ENCODE results near the gene COBL.

DNA sequence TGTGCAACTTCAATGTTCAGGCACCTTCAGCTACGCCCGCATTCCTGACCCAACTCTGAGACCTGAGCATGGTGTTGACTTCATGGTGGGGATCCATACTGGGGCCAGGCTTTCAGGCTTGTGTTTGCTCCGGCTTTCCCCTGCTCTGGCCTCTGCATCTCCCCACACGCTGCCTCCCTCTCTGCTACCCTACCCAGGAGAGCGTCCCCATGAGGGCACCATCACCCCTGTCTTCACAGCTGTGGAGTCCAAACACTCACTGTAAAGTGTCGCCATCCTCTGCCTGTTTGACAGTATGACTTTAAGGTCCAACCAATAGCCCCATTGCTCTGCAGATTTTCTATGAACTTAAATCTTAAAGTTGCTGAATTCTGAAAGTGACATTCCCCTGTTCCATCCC lies 334.9 kb downstream of the COBL start:
- TF ChIP-seq, protein P1, sequence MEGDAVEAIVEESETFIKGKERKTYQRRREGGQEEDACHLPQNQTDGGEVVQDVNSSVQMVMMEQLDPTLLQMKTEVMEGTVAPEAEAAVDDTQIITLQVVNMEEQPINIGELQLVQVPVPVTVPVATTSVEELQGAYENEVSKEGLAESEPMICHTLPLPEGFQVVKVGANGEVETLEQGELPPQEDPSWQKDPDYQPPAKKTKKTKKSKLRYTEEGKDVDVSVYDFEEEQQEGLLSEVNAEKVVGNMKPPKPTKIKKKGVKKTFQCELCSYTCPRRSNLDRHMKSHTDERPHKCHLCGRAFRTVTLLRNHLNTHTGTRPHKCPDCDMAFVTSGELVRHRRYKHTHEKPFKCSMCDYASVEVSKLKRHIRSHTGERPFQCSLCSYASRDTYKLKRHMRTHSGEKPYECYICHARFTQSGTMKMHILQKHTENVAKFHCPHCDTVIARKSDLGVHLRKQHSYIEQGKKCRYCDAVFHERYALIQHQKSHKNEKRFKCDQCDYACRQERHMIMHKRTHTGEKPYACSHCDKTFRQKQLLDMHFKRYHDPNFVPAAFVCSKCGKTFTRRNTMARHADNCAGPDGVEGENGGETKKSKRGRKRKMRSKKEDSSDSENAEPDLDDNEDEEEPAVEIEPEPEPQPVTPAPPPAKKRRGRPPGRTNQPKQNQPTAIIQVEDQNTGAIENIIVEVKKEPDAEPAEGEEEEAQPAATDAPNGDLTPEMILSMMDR (optimal IDR thresholded peaks at IDR 0.05 in 1 of 3, IDR thresholded peaks at IDR 0.05 in 1 of 3, conservative IDR thresholded peaks at IDR 0.05 in 1 of 3; ENCODE audit: extremely low read depth in 1 of 3, insufficient read depth in 2 of 3, low read length in 3 of 3): no peak
- no peak for TF ChIP-seq EZH2 (IDR thresholded peaks at IDR 0.05; ENCODE audit: low read length)
